ENCODE results near the gene KLHDC2.
"Not testable (repeated sequence)": the region's sequence is repeated elsewhere in the genome, so short reads cannot be mapped to it uniquely, and the experiment has no call there.

The KLHDC2 gene

DNA sequence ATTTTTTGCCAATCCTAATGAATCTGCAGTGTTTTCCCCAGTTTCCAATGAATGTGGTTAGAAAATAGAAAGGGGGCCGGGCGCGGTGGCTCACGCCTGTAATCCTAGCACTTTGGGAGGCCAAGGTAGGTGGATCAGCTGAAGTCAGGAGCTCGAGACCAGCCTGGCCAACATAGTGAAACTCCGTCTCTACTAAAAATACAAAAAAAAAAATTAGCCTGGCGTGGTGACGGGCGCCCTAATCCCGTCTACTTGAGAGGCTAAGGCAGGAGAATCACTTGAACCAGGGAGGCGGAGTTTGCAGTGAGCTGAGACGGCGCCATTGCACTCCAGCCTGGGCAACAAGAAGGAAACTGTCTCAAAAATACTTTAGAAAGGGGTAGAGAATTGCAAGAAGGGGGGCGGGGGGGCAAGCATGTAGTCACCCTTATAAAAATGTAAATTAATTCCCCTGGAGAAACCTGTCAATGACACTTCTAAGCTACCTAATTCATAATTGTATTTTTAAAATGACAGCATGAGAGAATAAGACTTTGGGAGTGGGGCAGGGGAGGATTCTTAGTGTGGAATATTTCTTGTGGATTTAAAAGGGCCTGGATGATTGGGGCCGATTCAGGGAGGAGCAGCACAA is 1.7 kb downstream of the KLHDC2 start:
- no peak overlapping the region for H3K27ac ChIP-seq
- no peak for TF ChIP-seq ZFX (IDR thresholded peaks at IDR 0.05)
- TF ChIP-seq, protein P1, sequence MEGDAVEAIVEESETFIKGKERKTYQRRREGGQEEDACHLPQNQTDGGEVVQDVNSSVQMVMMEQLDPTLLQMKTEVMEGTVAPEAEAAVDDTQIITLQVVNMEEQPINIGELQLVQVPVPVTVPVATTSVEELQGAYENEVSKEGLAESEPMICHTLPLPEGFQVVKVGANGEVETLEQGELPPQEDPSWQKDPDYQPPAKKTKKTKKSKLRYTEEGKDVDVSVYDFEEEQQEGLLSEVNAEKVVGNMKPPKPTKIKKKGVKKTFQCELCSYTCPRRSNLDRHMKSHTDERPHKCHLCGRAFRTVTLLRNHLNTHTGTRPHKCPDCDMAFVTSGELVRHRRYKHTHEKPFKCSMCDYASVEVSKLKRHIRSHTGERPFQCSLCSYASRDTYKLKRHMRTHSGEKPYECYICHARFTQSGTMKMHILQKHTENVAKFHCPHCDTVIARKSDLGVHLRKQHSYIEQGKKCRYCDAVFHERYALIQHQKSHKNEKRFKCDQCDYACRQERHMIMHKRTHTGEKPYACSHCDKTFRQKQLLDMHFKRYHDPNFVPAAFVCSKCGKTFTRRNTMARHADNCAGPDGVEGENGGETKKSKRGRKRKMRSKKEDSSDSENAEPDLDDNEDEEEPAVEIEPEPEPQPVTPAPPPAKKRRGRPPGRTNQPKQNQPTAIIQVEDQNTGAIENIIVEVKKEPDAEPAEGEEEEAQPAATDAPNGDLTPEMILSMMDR (conservative IDR thresholded peaks at IDR 0.05), result no peak

DNA sequence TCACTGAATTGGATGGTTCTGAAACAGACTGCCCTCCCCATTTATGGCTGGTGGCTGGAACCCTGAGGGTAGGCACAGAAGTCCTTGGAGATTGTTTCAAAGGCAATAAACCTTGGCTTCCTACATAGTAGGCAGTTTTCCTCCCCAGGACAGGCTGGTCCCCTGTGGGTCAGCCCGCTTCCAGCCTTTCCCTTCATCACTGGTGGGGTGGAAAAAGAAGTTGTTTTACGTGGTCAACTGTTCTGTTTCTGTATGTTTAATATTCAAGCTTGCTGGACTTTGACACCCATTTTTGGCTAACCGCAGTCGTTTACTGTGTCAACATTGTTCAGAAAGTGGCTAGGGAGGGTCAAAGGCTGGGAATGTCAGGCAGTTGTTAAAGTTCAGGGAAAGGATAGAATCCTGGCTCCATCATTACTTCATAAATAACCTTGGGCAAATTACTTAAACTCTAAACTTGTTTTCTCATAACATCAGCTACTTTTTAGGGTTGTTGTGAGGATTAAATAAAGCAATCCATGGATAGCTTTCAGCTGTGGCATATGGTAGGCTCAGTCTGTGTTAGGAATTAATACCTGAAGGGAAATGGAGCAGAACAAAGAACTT is 2.4 kb downstream of the KLHDC2 start:
- H3K27ac ChIP-seq, result no peak overlapping the region
- TF ChIP-seq ZFX (IDR thresholded peaks at IDR 0.05), result no peak
- TF ChIP-seq, protein P1 (conservative IDR thresholded peaks at IDR 0.05), result no peak

DNA sequence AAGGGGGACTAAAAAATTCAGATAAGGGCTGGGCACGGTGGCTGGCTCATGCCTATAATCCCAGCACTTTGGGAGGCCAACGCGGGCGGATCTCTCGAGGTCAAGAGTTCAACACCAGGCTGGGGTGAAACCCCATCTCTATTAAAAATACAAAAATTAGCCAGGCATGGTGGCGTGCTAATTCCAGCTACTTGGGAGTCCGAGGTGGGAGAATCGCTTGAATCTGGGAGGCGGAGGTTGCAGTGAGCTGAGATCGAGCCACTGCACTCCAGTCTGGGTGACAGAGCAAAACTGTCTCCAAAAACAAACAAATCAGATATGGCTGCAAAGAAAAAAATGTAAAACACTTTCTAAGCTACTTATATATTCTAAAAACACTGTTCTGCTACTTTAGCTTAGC is 3.7 kb downstream of the KLHDC2 start:
- not testable (repeated sequence) for H3K27ac ChIP-seq

DNA sequence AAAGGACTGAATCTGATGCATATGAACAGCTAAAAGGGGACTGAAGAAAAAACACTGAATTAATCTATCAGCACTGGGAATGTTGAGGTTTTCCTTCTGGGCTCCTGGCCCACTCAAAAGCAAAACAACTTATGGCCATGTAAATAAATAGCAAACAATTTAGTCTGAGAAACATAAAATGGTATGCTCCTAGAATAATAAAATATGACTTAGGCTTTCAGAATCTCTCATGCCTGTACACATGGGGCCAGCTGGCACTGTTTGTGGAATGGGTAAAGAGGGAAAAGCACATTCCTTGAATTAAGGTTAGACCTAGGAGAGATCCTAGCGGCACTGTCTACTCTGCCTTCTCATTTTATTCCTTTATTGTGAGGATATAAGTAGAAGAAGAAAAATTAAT is 6.2 kb downstream of the KLHDC2 start:
- TF ChIP-seq ZFX (IDR thresholded peaks at IDR 0.05), result no peak
- TF ChIP-seq, protein P1 (conservative IDR thresholded peaks at IDR 0.05), result no peak
- no peak overlapping the region for H3K27ac ChIP-seq

DNA sequence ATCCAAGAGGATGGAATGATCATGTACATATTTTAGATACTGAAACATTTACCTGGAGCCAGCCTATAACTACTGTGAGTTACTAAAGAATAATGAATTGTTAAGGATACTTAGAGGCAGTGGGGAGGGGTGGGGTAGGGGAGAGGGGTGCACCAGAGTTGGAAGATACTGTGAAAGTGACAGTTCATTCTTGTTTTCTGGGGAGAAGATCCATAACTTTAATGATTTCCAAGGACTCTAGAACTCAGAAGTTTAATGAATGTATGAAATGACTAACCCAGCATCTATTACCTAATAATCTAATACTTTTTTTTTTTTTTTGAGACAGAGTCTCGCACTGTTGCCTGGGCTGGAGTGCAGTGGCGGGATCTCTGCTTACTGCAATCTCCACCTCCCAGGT is 10.5 kb downstream of the KLHDC2 start:
- TF ChIP-seq, protein P1 (conservative IDR thresholded peaks at IDR 0.05), result no peak
- TF ChIP-seq ZFX (IDR thresholded peaks at IDR 0.05), result no peak
- H3K27ac ChIP-seq, result no peak overlapping the region

DNA sequence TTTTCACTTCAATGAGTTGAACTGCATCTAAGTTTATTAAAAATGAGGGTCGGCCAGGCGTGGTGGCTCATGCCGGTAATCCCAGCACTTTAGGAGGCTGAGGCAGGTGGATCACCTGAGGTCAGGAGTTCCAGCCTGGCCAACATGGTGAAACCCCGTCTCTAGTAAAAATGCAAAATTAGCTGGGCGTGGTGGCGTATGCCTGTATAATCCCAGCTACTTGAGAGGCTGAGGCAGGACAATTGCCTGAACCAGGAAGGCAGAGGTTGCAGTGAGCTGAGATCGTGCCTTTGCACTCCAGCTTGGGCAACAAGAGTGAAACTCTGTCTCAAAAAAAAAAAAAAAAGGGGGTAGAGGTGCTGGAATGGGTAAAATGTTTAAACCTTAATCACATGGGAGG is 13.1 kb downstream of the KLHDC2 start:
- not testable (repeated sequence) for H3K27ac ChIP-seq

DNA sequence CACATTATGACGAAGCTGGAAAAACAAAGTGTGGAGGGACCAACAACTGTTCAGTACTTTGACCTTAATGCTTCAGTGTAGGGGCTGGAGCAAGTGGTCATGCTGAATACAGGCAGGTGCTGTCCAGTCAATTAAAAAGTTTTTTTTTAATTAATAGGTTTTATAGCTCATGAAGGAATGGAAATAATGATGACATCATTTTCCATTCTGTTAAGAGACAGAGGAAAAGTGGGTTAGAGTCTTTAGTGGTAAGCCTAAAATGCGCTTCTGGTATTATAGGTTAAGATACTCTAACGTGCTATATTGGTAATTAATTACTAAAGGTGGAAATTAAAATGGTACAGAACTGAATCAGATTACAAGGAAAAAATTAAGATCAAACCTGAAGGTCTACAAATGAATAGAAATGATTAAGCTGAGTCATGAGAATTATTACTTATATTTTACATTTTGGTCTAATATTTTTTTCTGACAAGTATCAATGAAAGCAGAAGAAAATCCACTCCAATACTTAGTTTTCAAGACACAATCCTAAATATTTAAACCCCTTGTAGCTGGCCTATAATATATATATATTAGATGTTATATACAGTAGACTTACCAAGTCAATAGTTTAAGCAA is 15.6 kb downstream of the KLHDC2 start:
- no peak for TF ChIP-seq ZFX (IDR thresholded peaks at IDR 0.05)
- TF ChIP-seq, protein P1 (conservative IDR thresholded peaks at IDR 0.05), result no peak
- H3K27ac ChIP-seq, result no peak overlapping the region

DNA sequence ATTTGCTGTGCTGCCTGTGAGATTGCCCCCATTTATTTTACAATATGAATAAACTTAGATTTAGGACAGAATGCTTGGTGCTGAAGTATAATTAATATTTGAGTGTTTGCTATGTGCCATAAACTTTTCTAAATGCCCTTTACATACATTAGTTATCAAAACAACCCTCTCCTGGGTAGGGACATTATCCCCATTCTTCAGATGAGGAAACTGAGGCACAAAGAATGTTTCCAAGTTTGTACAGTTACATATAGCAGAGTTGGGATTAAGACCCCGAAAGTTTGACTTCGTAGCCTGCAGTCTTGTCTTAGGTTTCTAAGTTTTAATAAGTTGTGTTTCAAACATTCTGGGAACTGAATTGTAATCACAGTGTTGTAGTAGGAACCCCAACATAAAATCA is 18.4 kb downstream of the KLHDC2 start:
- TF ChIP-seq, protein P1 (conservative IDR thresholded peaks at IDR 0.05), result no peak
- no peak for TF ChIP-seq ZFX (IDR thresholded peaks at IDR 0.05)
- no peak overlapping the region for H3K27ac ChIP-seq
